GM18868 (cell line): ENCODE data around the gene CSNK2A2.
A peak's percentile ranks its signal among the peaks of the same experiment; 100 is the strongest.

Experiments
- ATAC-seq: cut with Tn5 transposase; IDR thresholded peaks from one replicate; pipeline ENCODE4 v1.9.1; 2021; ENCODE audit warnings: mild to moderate bottlenecking, moderate library complexity; ENCODE audit not compliant: unreplicated experiment

Gene CSNK2A2

DNA sequence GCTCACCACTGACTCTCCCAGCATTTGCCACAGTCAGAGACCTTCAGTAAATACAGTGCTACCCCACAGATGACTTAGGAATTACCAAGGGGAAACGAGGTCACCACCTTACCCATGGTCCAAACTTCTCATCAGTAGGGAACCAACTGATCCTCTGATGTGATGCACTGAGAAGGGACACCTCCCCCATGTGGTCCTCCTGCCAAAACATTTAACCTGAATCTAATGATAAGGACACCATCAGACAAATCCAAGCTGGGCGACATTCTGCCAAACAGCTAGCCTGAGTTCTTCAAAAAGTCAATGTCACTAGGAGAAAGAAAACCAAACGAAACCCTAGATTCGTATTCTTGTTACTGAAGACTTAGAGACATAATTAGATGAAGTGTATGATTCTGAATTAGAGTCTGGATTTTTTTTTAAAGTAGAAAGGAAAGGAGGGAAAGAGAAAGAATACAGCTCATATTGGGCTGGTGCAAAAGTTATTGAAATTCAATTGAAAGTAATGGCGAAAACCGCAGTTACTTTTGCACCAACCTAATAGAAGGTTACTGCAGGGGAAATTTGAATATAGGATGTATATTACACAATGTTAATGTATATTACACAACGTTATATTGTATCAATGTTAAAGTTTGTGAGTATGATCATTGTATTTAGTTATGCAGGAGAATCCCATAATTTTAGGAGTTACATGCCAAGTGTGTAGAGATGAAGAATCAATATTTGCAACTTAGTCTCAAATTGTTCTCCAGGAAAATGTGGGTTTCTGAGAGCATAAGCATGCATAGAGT, 2.3 kb upstream of the CSNK2A2 start:
- no peak for ATAC-seq

DNA sequence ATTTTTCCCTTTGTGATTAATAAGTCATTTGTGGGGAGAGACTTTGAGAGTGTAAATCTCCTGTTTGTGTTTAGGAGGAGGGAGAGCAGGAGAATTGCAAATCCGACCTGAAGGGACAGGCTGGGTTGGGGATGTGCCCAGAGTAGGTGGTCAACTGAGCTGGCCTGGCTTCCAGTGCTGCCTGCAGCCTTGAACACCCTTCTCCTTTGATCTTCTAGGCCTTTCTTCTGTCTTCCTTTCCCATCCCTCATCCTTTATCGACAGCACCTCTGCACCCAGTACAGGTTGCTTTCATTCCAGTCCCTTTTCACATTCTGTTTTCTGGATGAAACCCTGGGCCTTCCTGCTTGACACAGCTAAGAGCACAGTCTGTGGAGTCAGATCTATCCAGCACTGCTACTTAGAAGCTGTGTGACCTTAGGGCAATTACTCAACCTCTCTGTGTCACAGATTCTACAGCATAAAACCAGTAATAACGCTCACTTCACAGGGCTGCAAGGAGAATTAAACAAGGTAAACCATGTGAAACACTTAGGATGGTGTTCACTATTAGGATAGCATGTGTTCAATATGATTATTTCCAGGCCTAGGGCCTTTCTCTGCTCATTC, 1.0 kb upstream of the CSNK2A2 start:
- no peak for ATAC-seq

DNA sequence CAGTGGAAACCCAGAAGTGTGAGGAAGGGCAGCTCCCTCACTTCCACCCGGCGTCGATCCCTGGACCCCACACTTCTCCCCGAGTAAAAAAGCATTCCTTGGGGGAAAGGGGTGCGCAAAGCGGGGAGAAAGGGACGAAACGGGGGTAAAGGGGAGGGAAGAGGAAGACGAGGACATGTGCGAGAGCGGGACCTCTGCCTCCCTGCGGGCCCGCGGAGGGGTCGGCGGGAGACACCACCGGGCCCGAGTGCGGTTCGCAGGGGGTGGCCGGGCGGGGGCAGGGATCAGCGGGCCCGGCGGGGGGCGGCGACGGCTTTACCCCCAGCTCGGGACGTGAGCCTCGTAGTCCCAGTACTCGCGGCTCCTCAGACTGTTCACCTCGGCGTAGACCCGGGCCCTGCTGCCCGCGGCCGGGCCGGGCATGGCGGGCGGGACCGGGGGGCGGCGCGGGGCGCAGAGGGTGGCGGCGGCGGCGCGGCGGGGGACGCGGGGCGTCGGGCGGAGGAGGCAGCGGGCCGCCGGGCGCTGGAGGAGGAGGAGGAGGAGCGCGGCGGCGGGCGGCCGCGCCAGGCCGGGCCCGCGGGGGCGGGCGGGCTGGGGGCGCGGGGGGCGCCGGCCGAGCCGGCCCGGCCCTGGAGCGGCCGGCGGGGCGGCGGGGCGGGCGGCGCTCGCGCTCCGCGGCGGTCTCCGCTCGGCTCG, 443 bp downstream of the CSNK2A2 start:
- ATAC-seq: peak; percentile 37

DNA sequence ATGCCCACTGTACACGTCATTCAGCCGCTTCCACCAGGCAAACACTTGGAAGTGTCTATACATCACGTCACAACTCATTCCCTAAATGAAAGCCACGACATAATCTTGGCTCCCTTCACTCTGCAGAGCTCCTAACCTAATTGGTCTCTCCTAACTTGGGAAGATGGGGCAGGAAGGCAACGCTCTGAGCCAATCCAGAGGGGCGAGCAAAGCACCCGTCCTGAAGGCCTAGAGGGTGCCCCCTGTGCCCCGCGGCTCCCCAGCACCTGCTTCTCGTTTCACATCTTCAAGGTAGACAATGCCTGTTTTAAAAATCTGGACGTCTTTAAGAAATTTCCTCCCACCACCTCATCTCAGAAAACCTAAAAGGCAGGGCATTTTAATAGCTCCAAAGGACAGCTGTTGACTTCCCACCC, 1.0 kb downstream of the CSNK2A2 start:
- ATAC-seq: no peak

DNA sequence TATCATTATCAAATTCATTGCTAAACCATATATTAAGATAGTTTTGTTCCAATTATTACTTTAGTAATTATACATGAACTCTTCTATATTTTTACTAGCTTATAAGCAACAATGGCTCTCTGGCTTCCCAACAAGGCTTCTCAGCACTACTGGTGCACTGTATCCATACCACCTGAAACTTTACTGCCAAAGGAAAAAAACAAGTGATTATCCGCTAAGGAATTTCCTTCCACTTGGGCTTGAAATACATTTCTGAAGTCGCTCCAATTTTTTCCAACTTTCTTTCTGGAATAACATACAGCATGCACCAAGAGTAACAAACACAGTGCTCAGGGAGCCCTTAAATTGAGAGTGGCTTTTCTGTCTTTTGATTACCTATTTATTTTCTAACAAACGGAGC, 2.1 kb downstream of the CSNK2A2 start:
- no peak for ATAC-seq

DNA sequence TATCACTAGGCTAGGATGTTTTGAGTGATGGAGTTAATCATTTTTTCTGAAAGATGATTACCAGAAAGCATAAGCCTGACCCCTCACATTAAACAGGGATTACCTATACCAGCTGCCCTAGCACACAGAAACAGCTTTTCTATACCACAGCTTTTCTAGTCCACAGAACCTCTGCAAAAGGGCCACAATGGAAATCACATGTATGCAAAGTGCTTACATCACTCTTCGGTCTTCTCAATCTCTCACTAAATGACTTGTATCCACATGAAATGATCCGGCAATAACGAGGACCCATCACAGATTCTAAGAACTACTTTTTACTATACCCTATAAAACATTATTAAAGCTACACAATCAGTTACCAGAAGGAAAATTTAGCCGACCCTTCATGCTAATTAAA, 2.6 kb downstream of the CSNK2A2 start:
- no peak for ATAC-seq

DNA sequence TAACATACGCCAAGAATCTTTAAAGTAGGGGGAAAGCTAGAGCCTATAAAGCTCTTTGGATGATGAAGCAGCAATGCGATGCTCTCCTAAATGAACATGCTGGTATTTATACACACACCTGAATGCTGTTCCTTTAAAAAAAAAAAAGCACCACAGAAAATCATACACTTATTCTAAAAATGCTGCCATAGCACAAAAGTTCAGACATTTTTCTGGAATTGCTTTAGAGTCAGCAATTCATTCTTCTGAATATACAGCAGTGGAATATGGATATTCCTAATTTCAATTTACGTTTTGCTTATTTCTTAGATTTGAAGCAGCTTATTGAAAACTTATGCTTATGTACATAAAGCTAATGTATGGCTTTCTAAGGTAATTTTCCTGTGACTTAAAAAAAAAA, 3.1 kb downstream of the CSNK2A2 start:
- ATAC-seq: no peak

DNA sequence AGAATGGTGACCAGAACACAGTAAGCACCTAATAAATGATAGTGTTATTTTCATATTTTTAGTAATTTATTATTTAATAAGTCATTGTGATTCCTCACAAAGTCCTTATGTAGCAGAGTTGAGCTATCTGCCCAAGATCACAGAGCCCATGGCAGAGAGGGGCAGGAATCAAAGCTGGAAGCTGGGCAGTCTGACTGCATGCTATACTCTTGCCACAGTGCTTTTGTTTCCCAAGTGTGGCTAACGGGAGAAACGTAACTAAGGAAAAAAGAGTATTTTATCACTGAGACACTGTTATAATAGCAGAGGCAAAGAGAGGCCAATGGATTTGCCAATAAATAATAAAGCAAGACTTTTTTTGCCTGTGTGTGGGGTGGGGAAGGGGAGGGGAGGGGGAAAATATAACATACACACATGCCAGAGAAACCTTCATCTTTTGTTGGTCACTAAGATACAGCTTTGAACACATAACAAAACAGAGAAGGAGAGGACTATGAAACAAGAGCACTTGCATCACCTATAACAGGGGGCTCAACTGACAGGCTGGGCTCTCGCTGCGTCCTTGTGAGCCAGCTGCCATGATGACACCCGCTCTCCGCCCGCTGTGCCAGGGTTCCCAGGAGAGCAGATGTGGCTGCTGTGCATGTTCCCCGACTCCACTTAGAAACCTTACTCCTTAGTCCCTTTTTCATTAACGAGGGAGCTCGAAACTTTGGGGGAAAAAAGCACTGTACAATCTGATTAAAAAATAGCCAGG, 10.1 kb downstream of the CSNK2A2 start:
- ATAC-seq: no peak

DNA sequence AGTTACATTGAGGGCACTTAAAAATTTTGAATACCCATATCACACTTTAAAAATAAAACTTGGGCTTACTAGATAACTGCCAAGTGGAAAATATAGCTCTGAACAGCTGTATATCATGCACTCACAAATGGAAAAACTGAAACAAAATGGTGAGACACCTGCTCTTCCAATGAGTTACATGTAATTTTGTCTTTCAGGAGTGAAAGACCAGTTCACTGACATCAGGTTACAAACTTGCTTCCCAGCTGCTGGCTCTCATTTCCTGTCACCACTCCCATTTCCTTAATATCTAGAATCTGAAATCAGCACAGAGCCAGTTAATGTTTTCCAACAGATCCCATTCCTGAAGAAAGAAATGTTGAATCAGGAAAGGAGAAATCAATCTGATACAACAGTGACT, 10.8 kb downstream of the CSNK2A2 start:
- no peak for ATAC-seq

DNA sequence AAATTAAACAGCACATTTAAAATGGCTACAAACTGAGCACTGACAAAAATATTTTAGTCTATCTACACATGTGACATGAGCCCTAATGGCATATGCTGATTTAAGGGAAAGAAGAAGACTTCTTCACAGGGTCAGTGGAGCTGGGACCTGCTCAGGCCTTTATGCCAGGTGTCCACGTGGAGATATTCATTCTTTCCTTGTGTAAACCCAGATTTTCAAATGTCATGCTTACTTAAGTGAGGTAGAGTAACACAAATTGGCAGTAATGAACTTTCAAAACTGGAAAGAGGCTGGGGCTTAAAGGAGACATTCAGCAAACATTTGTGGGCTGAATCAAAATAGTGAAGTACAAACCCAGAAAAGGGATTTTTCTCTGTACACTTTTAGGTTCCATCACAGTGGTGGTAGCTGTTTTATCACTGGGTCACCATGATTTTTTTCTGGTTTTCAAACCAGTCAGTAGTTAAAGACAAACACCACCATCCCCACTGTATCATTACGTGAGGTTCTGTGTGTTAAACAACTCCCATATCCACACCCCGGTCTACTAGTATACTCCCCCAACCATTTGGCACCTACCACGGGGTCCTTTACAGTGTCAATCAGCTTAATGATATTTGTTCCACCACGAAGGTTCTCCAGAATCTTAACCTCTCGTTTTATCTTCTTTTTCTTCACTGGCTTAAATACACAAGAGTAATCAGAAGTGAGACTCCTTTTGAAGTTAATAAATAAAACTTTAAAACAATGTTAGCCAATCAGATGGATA, 11.5 kb downstream of the CSNK2A2 start:
- ATAC-seq: no peak

DNA sequence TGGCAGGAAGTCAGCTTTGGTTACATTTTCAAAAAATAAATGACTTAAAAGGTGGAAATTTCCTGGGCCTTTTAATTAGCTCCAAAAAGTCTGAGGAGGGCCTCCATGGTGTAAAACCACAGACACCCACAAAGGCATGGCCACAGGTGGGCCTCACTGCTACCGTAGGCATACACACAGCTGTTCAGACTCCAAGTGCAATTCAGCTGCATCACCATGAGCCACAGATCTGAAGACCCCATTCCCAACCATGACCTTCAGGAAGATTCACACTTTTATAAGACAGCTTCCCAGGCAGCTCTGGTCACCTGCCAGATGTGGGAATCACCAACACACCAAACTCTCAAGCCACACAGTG, 20.6 kb downstream of the CSNK2A2 start:
- ATAC-seq: no peak

DNA sequence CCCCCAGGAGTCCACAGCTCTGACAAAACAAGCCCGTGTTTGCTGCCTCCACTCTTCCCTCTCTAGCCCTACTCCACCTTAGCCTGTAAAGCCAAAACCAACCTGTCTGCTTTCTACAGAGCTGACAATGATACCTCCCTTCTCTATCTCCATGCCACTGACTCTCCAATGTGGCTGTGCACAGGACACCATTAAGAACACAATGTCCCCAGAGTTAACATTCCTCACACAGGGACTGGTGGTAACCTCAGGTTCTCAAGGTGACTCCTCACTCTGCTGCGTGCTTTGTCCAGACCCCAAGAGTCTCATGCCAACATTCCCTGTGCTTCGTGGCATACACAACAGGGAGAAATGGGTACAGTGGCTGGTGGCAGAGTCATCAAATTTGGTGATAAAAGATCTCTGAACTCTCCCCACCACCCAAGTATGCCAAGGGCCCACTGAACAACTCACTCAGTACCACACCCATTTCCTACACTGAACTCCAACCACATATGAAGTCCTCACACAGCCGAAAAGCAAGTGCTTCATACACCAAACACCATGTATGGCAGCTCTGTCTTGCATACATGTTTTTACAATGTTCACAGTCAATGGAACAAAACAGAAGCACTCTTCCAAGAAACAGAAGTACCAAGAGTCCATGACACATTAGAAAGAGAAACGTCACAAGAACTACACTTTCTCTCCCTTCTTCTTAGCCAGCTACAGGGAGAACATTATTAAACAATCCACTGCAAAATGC, 21.1 kb downstream of the CSNK2A2 start:
- no peak for ATAC-seq

DNA sequence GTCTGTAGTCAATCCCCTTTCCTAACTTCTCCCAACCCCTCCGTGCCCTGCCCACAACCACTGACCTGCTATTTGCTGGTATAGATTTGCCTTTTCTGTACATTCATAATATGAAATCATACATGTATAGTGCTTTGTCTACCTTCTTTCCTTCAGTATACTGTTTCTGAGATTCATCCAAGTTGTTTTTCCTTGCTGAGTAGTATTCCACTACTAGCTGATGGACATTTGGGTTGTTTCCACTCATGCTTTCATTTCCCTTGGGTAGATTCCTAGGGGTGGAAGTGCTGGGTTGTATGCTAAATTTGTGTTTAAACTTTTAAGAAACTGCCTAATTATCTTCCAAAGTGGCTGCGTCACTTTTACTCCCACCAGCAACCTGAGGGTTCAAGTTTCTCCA, 27.7 kb downstream of the CSNK2A2 start:
- no peak for ATAC-seq

DNA sequence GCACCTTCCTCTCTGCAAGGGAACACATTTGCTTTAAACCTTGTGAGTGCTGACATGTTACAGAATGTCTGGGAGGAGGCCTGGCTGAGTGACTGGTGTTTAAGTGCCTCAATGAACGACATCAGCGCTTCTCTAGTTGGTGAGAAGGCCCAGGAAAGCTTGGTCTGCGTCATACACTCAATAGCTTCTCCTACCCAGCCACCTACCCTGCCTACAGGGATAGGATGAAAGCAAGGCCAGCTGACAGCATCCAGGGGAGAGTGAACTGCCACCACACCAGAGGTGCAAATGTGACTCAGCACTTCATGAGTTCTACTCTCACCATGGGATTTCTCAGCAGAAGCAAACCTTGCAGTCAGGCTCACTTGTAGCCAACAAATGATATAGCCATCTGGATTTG, 37.1 kb downstream of the CSNK2A2 start:
- no peak for ATAC-seq

DNA sequence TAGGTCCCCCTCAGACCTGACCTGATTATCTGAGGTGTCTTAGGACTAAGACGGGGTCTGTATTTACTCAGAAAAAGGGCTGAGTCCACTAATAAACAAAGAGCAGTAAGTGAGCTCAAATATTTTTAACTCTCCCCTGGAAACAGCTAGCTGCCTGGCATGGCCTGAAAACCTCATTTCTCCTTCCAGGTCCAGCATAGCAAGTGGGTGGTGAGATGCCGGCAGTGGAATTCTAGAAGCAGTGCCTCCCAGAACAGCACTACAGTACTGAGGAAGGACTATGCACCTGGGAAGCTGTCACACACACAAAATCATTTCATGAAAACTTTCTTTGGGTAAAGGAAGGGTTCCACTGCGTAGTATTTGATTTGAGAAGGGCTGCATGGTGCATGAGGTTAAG, 39.2 kb downstream of the CSNK2A2 start:
- no peak for ATAC-seq

DNA sequence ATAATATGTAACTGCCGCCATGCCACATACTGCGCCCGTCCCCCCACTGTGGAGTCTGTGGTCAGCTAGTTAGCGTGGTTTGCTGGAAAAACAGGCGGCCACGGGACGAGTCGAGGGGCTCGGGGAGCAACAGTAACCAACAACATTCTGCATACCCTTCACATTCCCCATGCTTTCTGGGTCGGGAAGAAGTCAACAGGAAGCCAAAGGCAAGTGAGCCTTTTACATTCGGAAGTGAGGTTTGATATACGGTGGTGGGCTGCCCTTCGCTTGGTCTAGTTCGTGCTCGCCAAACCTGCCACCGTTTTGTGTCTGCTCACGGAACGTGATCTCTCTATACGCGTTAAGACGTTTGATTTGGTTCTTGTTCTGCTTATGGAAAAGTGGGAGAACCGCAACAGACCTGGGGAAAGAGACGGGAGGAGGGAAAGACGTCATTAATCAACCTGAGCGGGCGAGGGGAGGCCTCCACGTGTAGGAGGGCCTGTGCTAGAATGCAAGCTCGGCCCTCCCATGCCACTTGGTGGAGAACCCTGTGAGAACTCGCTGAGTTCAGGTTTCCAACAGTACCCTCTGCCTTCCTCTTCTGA, 39.9 kb downstream of the CSNK2A2 start:
- no peak for ATAC-seq

DNA sequence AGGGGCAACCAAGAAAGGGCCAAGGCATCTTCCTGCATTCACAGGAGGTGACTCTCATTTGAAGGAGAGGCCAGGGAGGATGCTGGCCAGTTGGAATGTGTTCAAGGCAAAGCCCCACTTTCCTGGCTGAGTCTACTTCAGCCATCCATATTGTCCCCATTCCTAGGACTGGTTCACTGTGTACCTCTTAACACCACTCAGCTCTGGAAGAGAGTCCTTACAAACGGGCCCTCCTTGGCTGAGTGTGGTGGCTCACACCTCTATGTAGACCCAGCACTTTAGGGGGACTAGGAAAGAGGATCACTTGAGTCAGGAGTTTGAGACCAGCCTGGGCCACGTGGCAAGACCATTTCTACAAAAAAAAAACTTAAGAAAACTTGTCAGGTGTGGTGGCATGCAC, 40.7 kb downstream of the CSNK2A2 start:
- no peak for ATAC-seq

DNA sequence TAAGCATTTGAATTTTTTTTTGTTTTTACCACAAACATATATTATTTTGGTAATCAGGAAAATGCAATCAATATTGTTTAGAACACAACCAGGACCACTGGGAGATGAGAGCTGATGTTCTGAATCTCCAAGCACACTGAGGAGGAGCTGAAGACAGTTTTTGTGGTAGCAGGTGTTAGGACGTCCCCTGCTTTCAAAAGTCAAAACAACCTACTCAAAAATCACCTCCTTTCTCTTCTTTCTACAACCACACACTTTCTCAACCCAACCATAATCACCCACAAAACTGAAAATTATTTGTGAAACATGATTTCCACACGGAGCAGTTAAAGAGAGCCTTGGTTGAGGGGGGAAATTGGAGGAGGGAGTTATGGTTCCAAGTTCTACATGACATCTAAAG, 42.1 kb downstream of the CSNK2A2 start:
- ATAC-seq: no peak

DNA sequence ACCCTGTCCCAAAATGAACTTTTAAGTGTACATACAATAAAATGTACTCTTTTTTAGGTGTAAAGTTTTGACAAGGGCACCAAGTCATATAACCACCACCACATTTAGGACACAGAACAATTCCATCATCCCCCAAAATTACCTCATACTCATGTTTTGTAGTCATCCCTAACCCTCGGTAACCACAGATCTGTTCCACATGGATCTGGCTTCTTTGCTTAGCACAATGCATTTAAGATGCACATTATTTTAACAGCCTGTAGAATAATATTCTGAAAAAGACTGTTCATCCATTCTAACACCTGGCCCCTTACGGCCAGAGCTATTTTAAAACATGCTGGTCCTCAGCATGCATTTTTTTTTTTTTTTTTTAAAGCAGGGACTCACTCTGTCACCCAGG, 43.6 kb downstream of the CSNK2A2 start:
- ATAC-seq: no peak
